ENCODE measurements around the gene GOLT1A.

GOLT1A gene

GRCh38 chr1:204256531-204256930, 42.7 kb upstream of the GOLT1A start:
- no peak overlapping the region for H3K27ac ChIP-seq (ENCODE audit: low read depth, low read length)
- no peaks in the 10 kb centered on the region for H3K36me3 ChIP-seq (ENCODE audit: insufficient read depth, low read length)
- peaks cover 5% of the 10 kb centered on the region for H3K4me1 ChIP-seq (ENCODE audit: insufficient read depth, low read length)
- H3K9me3 ChIP-seq (ENCODE audit: low read length), result no peaks in the 10 kb centered on the region
- no peak overlapping the region for H3K4me3 ChIP-seq (ENCODE audit: low read depth in 1 of 2, low read length in 2 of 2)
- H3K9ac ChIP-seq (ENCODE audit: low read length), result no peak overlapping the region
- no peaks in the 10 kb centered on the region for H3K27me3 ChIP-seq (ENCODE audit: control insufficient read depth in 1 of 2, insufficient read depth in 2 of 2, low read length in 2 of 2)

DNA sequence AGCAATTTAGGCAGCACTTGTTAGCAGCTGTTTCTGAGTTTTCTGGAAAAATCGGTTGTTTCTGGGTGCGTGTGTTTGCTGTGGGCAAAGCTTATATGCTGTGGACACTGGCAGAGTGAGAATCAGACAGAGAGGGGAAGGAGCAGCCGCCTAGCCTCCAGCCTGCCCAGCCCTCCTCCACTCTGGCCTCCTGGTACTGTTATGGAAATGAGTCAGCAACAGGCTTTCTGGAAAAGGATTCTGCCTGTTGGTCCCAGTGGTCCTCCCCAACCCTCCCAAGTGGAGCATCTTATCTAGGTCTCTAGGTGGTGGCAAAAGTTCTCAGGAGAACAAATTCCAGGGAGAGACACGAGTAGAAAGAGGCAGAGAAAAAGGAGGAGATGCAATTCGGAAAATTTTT, 42.2 kb upstream of the GOLT1A start:
- H3K9ac ChIP-seq (ENCODE audit: low read length), result no peak overlapping the region
- no peaks in the 10 kb centered on the region for H3K36me3 ChIP-seq (ENCODE audit: insufficient read depth, low read length)
- no peaks in the 10 kb centered on the region for H3K27me3 ChIP-seq (ENCODE audit: control insufficient read depth in 1 of 2, insufficient read depth in 2 of 2, low read length in 2 of 2)
- H3K27ac ChIP-seq (ENCODE audit: low read depth, low read length), result no peak overlapping the region
- no peak overlapping the region for H3K4me3 ChIP-seq (ENCODE audit: low read depth in 1 of 2, low read length in 2 of 2)
- H3K4me1 ChIP-seq (ENCODE audit: insufficient read depth, low read length), result peaks cover 5% of the 10 kb centered on the region
- H3K9me3 ChIP-seq (ENCODE audit: low read length), result no peaks in the 10 kb centered on the region

GRCh38 chr1:204255225-204255624, 41.4 kb upstream of the GOLT1A start:
- H3K9ac ChIP-seq (ENCODE audit: low read length), result no peak overlapping the region
- no peaks in the 10 kb centered on the region for H3K36me3 ChIP-seq (ENCODE audit: insufficient read depth, low read length)
- H3K27ac ChIP-seq (ENCODE audit: low read depth, low read length), result no peak overlapping the region
- H3K4me1 ChIP-seq (ENCODE audit: insufficient read depth, low read length), result peaks cover 5% of the 10 kb centered on the region
- H3K27me3 ChIP-seq (ENCODE audit: control insufficient read depth in 1 of 2, insufficient read depth in 2 of 2, low read length in 2 of 2), result no peaks in the 10 kb centered on the region
- no peaks in the 10 kb centered on the region for H3K9me3 ChIP-seq (ENCODE audit: low read length)
- H3K4me3 ChIP-seq (ENCODE audit: low read depth in 1 of 2, low read length in 2 of 2), result no peak overlapping the region

GRCh38 chr1:204254031-204254661, 40.4 kb upstream of the GOLT1A start:
- Histone ChIP-seq H3K4me1 (ENCODE audit: insufficient read depth, low read length) (peaks cover 5% of the 10 kb centered on the region), H3K9me3 (ENCODE audit: low read length) (no peaks in the 10 kb centered on the region), H3K27ac (ENCODE audit: low read depth, low read length) (no peak overlapping the region), H3K9ac (ENCODE audit: low read length) (no peak overlapping the region), H3K36me3 (ENCODE audit: insufficient read depth, low read length) (no peaks in the 10 kb centered on the region), H3K4me3 (ENCODE audit: low read depth in 1 of 2, low read length in 2 of 2) (no peak overlapping the region), H3K27me3 (ENCODE audit: control insufficient read depth in 1 of 2, insufficient read depth in 2 of 2, low read length in 2 of 2) (no peaks in the 10 kb centered on the region)

GRCh38 chr1:204251926-204252689, 38.3 kb upstream of the GOLT1A start:
- Histone ChIP-seq H3K27me3 (ENCODE audit: control insufficient read depth in 1 of 2, insufficient read depth in 2 of 2, low read length in 2 of 2) (no peaks in the 10 kb centered on the region), H3K36me3 (ENCODE audit: insufficient read depth, low read length) (no peaks in the 10 kb centered on the region), H3K4me3 (ENCODE audit: low read depth in 1 of 2, low read length in 2 of 2) (no peak overlapping the region), H3K27ac (ENCODE audit: low read depth, low read length) (no peak overlapping the region), H3K9me3 (ENCODE audit: low read length) (no peaks in the 10 kb centered on the region), H3K9ac (ENCODE audit: low read length) (no peak overlapping the region), H3K4me1 (ENCODE audit: insufficient read depth, low read length) (peaks cover 5% of the 10 kb centered on the region)

DNA sequence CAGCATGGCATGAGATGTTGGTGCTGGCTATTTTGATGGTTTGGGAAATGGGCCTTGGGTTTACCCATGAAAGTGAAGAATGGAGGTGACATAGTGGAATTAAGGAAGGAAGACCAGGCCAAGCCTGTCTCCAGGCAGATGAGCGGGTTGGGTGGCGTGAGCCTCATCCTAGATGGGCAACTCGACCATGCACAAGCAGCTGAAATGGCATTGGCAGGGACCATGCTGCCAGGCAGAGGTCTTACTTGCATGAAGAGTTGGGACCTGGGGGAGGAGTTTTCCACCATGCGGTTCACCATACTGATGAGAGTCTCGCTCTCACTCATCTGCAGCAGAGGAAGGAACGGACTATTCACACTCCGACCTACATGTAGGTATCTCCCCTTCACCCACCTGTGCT, 37.5 kb upstream of the GOLT1A start:
- peaks cover 5% of the 10 kb centered on the region for H3K4me1 ChIP-seq (ENCODE audit: insufficient read depth, low read length)
- no peaks in the 10 kb centered on the region for H3K9me3 ChIP-seq (ENCODE audit: low read length)
- H3K27ac ChIP-seq (ENCODE audit: low read depth, low read length), result no peak overlapping the region
- H3K9ac ChIP-seq (ENCODE audit: low read length), result no peak overlapping the region
- no peaks in the 10 kb centered on the region for H3K36me3 ChIP-seq (ENCODE audit: insufficient read depth, low read length)
- no peaks in the 10 kb centered on the region for H3K27me3 ChIP-seq (ENCODE audit: control insufficient read depth in 1 of 2, insufficient read depth in 2 of 2, low read length in 2 of 2)
- no peak overlapping the region for H3K4me3 ChIP-seq (ENCODE audit: low read depth in 1 of 2, low read length in 2 of 2)

- Histone ChIP-seq H3K36me3 (ENCODE audit: insufficient read depth, low read length) (no peaks in the 10 kb centered on the region), H3K27ac (ENCODE audit: low read depth, low read length) (no peak overlapping the region), H3K4me3 (ENCODE audit: low read depth in 1 of 2, low read length in 2 of 2) (no peak overlapping the region), H3K27me3 (ENCODE audit: control insufficient read depth in 1 of 2, insufficient read depth in 2 of 2, low read length in 2 of 2) (no peaks in the 10 kb centered on the region), H3K4me1 (ENCODE audit: insufficient read depth, low read length) (peaks cover 5% of the 10 kb centered on the region), H3K9me3 (ENCODE audit: low read length) (no peaks in the 10 kb centered on the region), H3K9ac (ENCODE audit: low read length) (no peak overlapping the region)
These were observed 36.7 kb upstream of the GOLT1A start for GRCh38 chr1:204250428-204251030.

- Histone ChIP-seq H3K4me1 (ENCODE audit: insufficient read depth, low read length) (peaks cover 5% of the 10 kb centered on the region), H3K27ac (ENCODE audit: low read depth, low read length) (no peak overlapping the region), H3K9me3 (ENCODE audit: low read length) (no peaks in the 10 kb centered on the region), H3K27me3 (ENCODE audit: control insufficient read depth in 1 of 2, insufficient read depth in 2 of 2, low read length in 2 of 2) (no peaks in the 10 kb centered on the region), H3K36me3 (ENCODE audit: insufficient read depth, low read length) (no peaks in the 10 kb centered on the region), H3K4me3 (ENCODE audit: low read depth in 1 of 2, low read length in 2 of 2) (no peak overlapping the region), H3K9ac (ENCODE audit: low read length) (no peak overlapping the region)
These were observed 36.1 kb upstream of the GOLT1A start for GRCh38 chr1:204249736-204250427.

GRCh38 chr1:204248954-204249353, 35.2 kb upstream of the GOLT1A start:
- Histone ChIP-seq H3K9ac (ENCODE audit: low read length) (no peak overlapping the region), H3K27me3 (ENCODE audit: control insufficient read depth in 1 of 2, insufficient read depth in 2 of 2, low read length in 2 of 2) (no peaks in the 10 kb centered on the region), H3K4me3 (ENCODE audit: low read depth in 1 of 2, low read length in 2 of 2) (no peak overlapping the region), H3K36me3 (ENCODE audit: insufficient read depth, low read length) (no peaks in the 10 kb centered on the region), H3K4me1 (ENCODE audit: insufficient read depth, low read length) (no peaks in the 10 kb centered on the region), H3K9me3 (ENCODE audit: low read length) (no peaks in the 10 kb centered on the region), H3K27ac (ENCODE audit: low read depth, low read length) (no peak overlapping the region)

DNA sequence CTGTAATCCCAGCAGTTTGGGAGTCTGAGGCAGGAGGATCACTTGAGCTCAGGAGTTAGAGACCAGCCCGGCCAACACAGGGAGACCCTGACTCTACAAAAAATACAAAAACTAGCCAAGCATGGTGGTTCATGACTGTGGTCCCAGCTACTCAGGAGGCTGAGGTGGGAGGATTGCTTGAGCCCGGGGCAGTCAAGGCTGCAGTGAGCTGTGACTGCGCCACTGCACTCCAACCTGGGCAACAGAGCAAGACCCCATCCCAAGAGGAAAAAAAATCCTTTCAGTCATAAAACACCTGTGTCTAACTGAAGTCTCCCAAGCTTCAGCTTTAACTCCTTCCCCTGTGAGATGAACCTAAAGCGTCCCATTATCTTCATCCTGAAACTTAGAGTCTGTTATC, 33.1 kb upstream of the GOLT1A start:
- no peaks in the 10 kb centered on the region for H3K27me3 ChIP-seq (ENCODE audit: control insufficient read depth in 1 of 2, insufficient read depth in 2 of 2, low read length in 2 of 2)
- no peaks in the 10 kb centered on the region for H3K9me3 ChIP-seq (ENCODE audit: low read length)
- no peaks in the 10 kb centered on the region for H3K36me3 ChIP-seq (ENCODE audit: insufficient read depth, low read length)
- no peak overlapping the region for H3K9ac ChIP-seq (ENCODE audit: low read length)
- H3K4me3 ChIP-seq (ENCODE audit: low read depth in 1 of 2, low read length in 2 of 2), result no peak overlapping the region
- H3K27ac ChIP-seq (ENCODE audit: low read depth, low read length), result no peak overlapping the region
- H3K4me1 ChIP-seq (ENCODE audit: insufficient read depth, low read length), result no peaks in the 10 kb centered on the region

DNA sequence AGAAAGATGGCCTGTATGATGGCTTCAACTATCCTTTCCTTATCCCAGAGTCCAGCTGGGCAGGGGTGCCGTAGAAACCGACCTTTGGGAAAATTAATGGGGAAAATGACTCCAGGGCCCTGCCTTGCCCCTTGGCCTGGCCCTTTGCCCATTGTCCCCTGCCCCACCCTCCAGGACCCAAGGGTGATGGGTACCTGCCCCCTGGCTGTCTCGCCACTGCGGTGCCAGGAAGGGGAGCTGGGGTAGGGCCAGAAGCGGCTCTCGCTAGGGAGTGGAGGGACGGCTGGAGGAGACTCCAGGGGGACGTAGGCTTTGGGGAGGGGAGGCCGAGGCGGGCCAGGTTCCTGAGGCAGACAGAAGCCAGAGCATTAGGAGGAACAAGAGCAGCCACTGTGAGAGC, 29.1 kb upstream of the GOLT1A start:
- Histone ChIP-seq H3K36me3 (ENCODE audit: insufficient read depth, low read length) (no peaks in the 10 kb centered on the region), H3K9me3 (ENCODE audit: low read length) (no peaks in the 10 kb centered on the region), H3K4me3 (ENCODE audit: low read depth in 1 of 2, low read length in 2 of 2) (no peak overlapping the region), H3K27me3 (ENCODE audit: control insufficient read depth in 1 of 2, insufficient read depth in 2 of 2, low read length in 2 of 2) (no peaks in the 10 kb centered on the region), H3K4me1 (ENCODE audit: insufficient read depth, low read length) (no peaks in the 10 kb centered on the region), H3K9ac (ENCODE audit: low read length) (no peak overlapping the region), H3K27ac (ENCODE audit: low read depth, low read length) (no peak overlapping the region)

Data from muscle layer of colon (tissue), 2 donors.